IPS DF 6.9 (cell line): ENCODE results near the gene GTF2A2.

Source experiments
- DNase-seq: peaks from one replicate; pipeline ENCODE4 v3.0.0-alpha.2; 2013; ENCODE audit warnings: low read depth, low spot score
- H3K27ac ChIP-seq: one replicate; pipeline ENCODE4 v1.5.1; 2013; ENCODE audit warnings: low read length, control low read depth
- H3K27me3 ChIP-seq: 2 replicates; pipeline ENCODE4 v1.6.1; 2013; ENCODE audit warnings: mild to moderate bottlenecking, low read length; ENCODE audit not compliant: control insufficient read depth, insufficient read depth
- H3K36me3 ChIP-seq: 2 replicates; pipeline ENCODE4 v1.6.1; 2013; ENCODE audit warnings: low read length; ENCODE audit not compliant: control insufficient read depth, insufficient read depth
- H3K4me1 ChIP-seq: 2 replicates; pipeline ENCODE4 v1.6.1; 2013; ENCODE audit warnings: low read length; ENCODE audit not compliant: control insufficient read depth, insufficient read depth
- H3K4me3 ChIP-seq: 2 replicates; pipeline ENCODE4 v1.5.1; 2013; ENCODE audit warnings: mild to moderate bottlenecking, low read length
- H3K9me3 ChIP-seq: 2 replicates; pipeline ENCODE4 v1.6.1; 2013; ENCODE audit warnings: low read length, inconsistent platforms; ENCODE audit not compliant: control insufficient read depth, insufficient read depth
- WGBS: extraction: QIAGEN DNeasy Blood & Tissue Kit; methylation state at CpG from one replicate; pipeline ENCODE4 v1.1.7; 2013; ENCODE audit warnings: mixed read lengths, missing lambda C conversion rate; ENCODE audit not compliant: insufficient read length, insufficient coverage; 5-methylcytosine and 5-hydroxymethylcytosine counted together

GTF2A2 gene

GRCh38 chr15:59609730-59610712 lies 47.3 kb downstream of the GTF2A2 start:
- WGBS: no CpG with 5 or more reads among the region's 7 CpGs
- H3K27me3 ChIP-seq: no peaks in the 10 kb centered on the region; the same call in 1 of the 2 replicates
- H3K27ac ChIP-seq: no peak overlapping the region
- no peak overlapping the region for H3K4me3 ChIP-seq
- no peak for DNase-seq
- H3K36me3 ChIP-seq: no peaks in the 10 kb centered on the region
- H3K4me1 ChIP-seq: no peaks in the 10 kb centered on the region
- no peaks in the 10 kb centered on the region for H3K9me3 ChIP-seq

DNA sequence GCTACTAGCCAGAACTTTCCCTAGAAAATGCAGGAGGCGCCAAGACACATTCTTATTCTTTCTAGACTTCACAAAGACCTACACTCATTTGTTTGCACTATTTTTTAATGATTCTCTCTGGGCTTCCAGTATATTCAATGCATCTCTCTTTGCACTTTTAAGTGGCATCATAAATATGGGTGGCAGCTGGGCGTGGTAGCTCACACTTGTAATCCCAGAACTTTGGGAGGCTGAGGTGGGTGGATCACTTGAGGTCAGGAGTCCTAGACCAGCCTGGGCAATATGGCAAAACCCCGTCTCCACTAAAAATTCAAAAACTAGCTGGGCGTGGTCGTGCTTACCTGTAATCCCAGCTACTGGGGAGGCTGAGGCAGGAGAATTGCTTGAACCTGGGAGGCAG lies 51.3 kb downstream of the GTF2A2 start:
- Histone ChIP-seq H3K9me3 (no peaks in the 10 kb centered on the region; the same call in 1 of the 2 replicates), H3K4me1 (no peaks in the 10 kb centered on the region), H3K4me3 (no peak overlapping the region), H3K27ac (no peak overlapping the region), H3K27me3 (no peaks in the 10 kb centered on the region), H3K36me3 (no peaks in the 10 kb centered on the region; the same call in 1 of the 2 replicates)
- WGBS: no CpG with 5 or more reads among the region's 5 CpGs
- DNase-seq: no peak

- no peaks in the 10 kb centered on the region; the same call in 1 of the 2 replicates for H3K9me3 ChIP-seq
- no CpG with 5 or more reads among the region's 2 CpGs for WGBS
- no peak overlapping the region for H3K4me3 ChIP-seq
Observed at GRCh38 chr15:59598461-59598860, 58.9 kb downstream of the GTF2A2 start.

GRCh38 chr15:59596640-59597039 lies 60.7 kb downstream of the GTF2A2 start:
- no peaks in the 10 kb centered on the region for H3K4me1 ChIP-seq
- H3K9me3 ChIP-seq: no peaks in the 10 kb centered on the region
- no peak for DNase-seq
- H3K27ac ChIP-seq: no peak overlapping the region
- H3K4me3 ChIP-seq: no peak overlapping the region
- no peaks in the 10 kb centered on the region for H3K36me3 ChIP-seq
- H3K27me3 ChIP-seq: no peaks in the 10 kb centered on the region

More at GRCh38 chr15:59598461-59598860, 58.9 kb downstream of the GTF2A2 start:
- H3K36me3 ChIP-seq: no peaks in the 10 kb centered on the region
- no peak for DNase-seq
- H3K27ac ChIP-seq: no peak overlapping the region
- H3K4me1 ChIP-seq: no peaks in the 10 kb centered on the region
- H3K27me3 ChIP-seq: no peaks in the 10 kb centered on the region

GRCh38 chr15:59595434-59595915 lies 61.8 kb downstream of the GTF2A2 start:
- no CpG with 5 or more reads among the region's 7 CpGs for WGBS
- no peak overlapping the region for H3K27ac ChIP-seq

GRCh38 chr15:59594991-59595390 lies 62.3 kb downstream of the GTF2A2 start:
- no peak overlapping the region for H3K4me3 ChIP-seq
- H3K27me3 ChIP-seq: no peaks in the 10 kb centered on the region
- no peaks in the 10 kb centered on the region for H3K36me3 ChIP-seq
- WGBS: no CpG with 5 or more reads among the region's 2 CpGs
- no peaks in the 10 kb centered on the region for H3K4me1 ChIP-seq
- H3K9me3 ChIP-seq: no peaks in the 10 kb centered on the region
- DNase-seq: no peak
- H3K27ac ChIP-seq: no peak overlapping the region

More at GRCh38 chr15:59595434-59595915, 61.8 kb downstream of the GTF2A2 start:
- H3K4me1 ChIP-seq: no peaks in the 10 kb centered on the region
- no peaks in the 10 kb centered on the region for H3K27me3 ChIP-seq
- H3K9me3 ChIP-seq: no peaks in the 10 kb centered on the region
- H3K4me3 ChIP-seq: no peak overlapping the region
- no peaks in the 10 kb centered on the region for H3K36me3 ChIP-seq
- no peak for DNase-seq

DNA sequence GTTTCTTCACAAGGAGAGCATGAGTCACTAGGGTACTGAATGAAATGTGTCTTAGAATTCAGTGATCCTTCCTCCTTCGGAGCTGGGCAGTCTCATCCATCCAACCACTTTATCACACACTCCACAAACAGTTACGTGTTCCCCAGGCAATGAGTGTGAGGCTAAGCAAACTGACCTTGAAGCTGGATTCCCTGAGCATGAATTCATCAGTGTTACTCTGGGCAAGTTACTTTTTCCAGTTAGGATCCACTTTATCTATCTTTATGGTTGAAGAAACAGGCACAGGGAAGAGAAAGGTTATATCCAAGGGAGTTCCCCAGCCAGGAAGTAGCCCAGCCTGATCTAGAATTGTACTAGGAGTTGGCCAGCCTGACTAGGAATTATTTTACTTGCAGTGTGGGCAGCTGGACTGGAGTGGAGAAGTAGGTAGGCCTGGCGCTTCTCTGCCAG lies 62.8 kb downstream of the GTF2A2 start:
- no peaks in the 10 kb centered on the region for H3K36me3 ChIP-seq
- H3K4me3 ChIP-seq: no peak overlapping the region
- H3K27ac ChIP-seq: no peak overlapping the region
- no peaks in the 10 kb centered on the region for H3K27me3 ChIP-seq
- H3K9me3 ChIP-seq: no peaks in the 10 kb centered on the region
- no CpG with 5 or more reads among the region's 3 CpGs for WGBS
- DNase-seq: no peak
- H3K4me1 ChIP-seq: no peaks in the 10 kb centered on the region; the same call in 1 of the 2 replicates

- H3K27me3 ChIP-seq: no peaks in the 10 kb centered on the region
- no CpG with 5 or more reads among the region's 2 CpGs for WGBS
- no peaks in the 10 kb centered on the region for H3K9me3 ChIP-seq
- H3K4me3 ChIP-seq: no peak overlapping the region
- DNase-seq: no peak
- no peaks in the 10 kb centered on the region for H3K36me3 ChIP-seq
- no peaks in the 10 kb centered on the region; the same call in 1 of the 2 replicates for H3K4me1 ChIP-seq
- H3K27ac ChIP-seq: no peak overlapping the region
Observed at GRCh38 chr15:59591356-59591755, 66.0 kb downstream of the GTF2A2 start.

GRCh38 chr15:59590027-59590426 lies 67.3 kb downstream of the GTF2A2 start:
- no peak for DNase-seq
- no peaks in the 10 kb centered on the region for H3K9me3 ChIP-seq
- H3K27ac ChIP-seq: no peak overlapping the region
- no peaks in the 10 kb centered on the region for H3K36me3 ChIP-seq
- no peaks in the 10 kb centered on the region; the same call in 1 of the 2 replicates for H3K4me1 ChIP-seq
- no CpG with 5 or more reads among the region's 7 CpGs for WGBS
- H3K27me3 ChIP-seq: no peaks in the 10 kb centered on the region
- no peak overlapping the region for H3K4me3 ChIP-seq
